ENCODE measurements around the gene SNAP47.

Gene SNAP47

GRCh38 chr1:227798078-227798802, 63.0 kb downstream of the SNAP47 start:
- no peak for DNase-seq (ENCODE audit: low spot score)

GRCh38 chr1:227799756-227800155, 64.5 kb downstream of the SNAP47 start:
- DNase-seq (ENCODE audit: low spot score), result no peak

GRCh38 chr1:227803933-227804332, 68.7 kb downstream of the SNAP47 start:
- no peak for DNase-seq (ENCODE audit: low spot score)

- DNase-seq (ENCODE audit: low spot score), result no peak
Observed at GRCh38 chr1:227805606-227806197, 70.5 kb downstream of the SNAP47 start.

- DNase-seq (ENCODE audit: low spot score), result no peak
Observed at GRCh38 chr1:227808566-227808965, 73.3 kb downstream of the SNAP47 start.

- DNase-seq (ENCODE audit: low spot score), result no peak
Observed at GRCh38 chr1:227809026-227809425, 73.8 kb downstream of the SNAP47 start.

- DNase-seq (ENCODE audit: low spot score), result no peak
Observed at GRCh38 chr1:227813962-227814361, 78.7 kb downstream of the SNAP47 start.

GRCh38 chr1:227815468-227816409, 80.5 kb downstream of the SNAP47 start, which contains the start of gene PRSS38:
Gene PRSS38 (plus strand): TSS chr1:227815675. CDS start chr1:227815717, 42 bp downstream.
- DNase-seq (ENCODE audit: low spot score), result no peak

GRCh38 chr1:227816750-227817446, 81.7 kb downstream of the SNAP47 start:
- DNase-seq (ENCODE audit: low spot score), result no peak

GRCh38 chr1:227823537-227823936, 88.3 kb downstream of the SNAP47 start:
- DNase-seq (ENCODE audit: low spot score), result no peak

- no peak for DNase-seq (ENCODE audit: low spot score)
Observed at GRCh38 chr1:227824204-227824603, 89.0 kb downstream of the SNAP47 start.

- no peak for DNase-seq (ENCODE audit: low spot score)
Observed at GRCh38 chr1:227828786-227829185, 93.6 kb downstream of the SNAP47 start.

Data from hematopoietic multipotent progenitor cell treated with erythropoietin and hydrocortisone succinate and interleukin-3 and kit ligand, for 17 days (in vitro differentiated cells).